Heart left ventricle (tissue), 16 donors: Measurements from ENCODE around the gene COLEC11. TPM values are rescaled to one million over a fixed set of nuclear protein-coding genes. Genes with fewer than 3 reads are reported as not detected.

Experiments used
- ATAC-seq, 4 donors: fragments of 200-7000 bp; cut with Tn5 transposase; one replicate each; pipeline ENCODE4 v1.9.1; 2020 to 2022; ENCODE audit warnings: moderate library complexity in 4 of 4, mild to moderate bottlenecking in 3 of 4, moderate number of reproducible peaks in 1 of 4
- DNase-seq, 5 donors: peaks; one replicate each; pipeline ENCODE4 v3.0.0-alpha.2; 2020
- H3K27ac ChIP-seq, 12 donors: fragments of 200-600 bp; sonication (generic) in 4 of 12; one replicate each; pipeline versions ENCODE4 v1.5.0 to v1.8.0; 2016 to 2022; ENCODE audit warnings: mild to moderate bottlenecking in 2 of 12
- H3K27me3 ChIP-seq, 9 donors: fragments of 200-600 bp; sonication (generic) in 2 of 9; one replicate each; pipeline versions ENCODE4 v1.5.1 to v1.8.0; 2016 to 2022; ENCODE audit warnings: mild to moderate bottlenecking in 3 of 9
- H3K36me3 ChIP-seq, 9 donors: fragments of 200-600 bp; sonication (generic) in 2 of 9; one replicate each; pipeline versions ENCODE4 v1.5.0 to v1.8.0; 2018 to 2022; ENCODE audit warnings: mild to moderate bottlenecking in 2 of 9
- H3K4me1 ChIP-seq, 12 donors: fragments of 200-600 bp; sonication (generic) in 4 of 12; one replicate each; pipeline versions ENCODE4 v1.5.0 to v1.8.0; 2016 to 2022; ENCODE audit warnings: mild to moderate bottlenecking in 3 of 12
- H3K4me3 ChIP-seq, 12 donors: fragments of 200-600 bp; sonication (generic) in 4 of 12; one replicate each; pipeline versions ENCODE4 v1.5.0 to v1.8.0; 2017 to 2022; ENCODE audit warnings: mild to moderate bottlenecking in 9 of 12, moderate library complexity in 4 of 12
- H3K9me3 ChIP-seq, 12 donors: fragments of 200-600 bp; sonication (generic) in 4 of 12; one replicate each; pipeline versions ENCODE4 v1.5.0 to v1.8.0; 2016 to 2022; ENCODE audit warnings: mild to moderate bottlenecking in 1 of 12
- POLR2A ChIP-seq, 2 donors: fragments of 450-650 bp; IDR thresholded peaks; one replicate each; pipeline ENCODE4 v1.6.1; 2017; ENCODE audit warnings: antibody characterized with exemption in 2 of 2, mild to moderate bottlenecking in 2 of 2, moderate library complexity in 2 of 2
- WGBS, 4 donors: extraction: QIAGEN DNeasy Blood & Tissue Kit in 2 of 4; methylation state at CpG; one replicate each; pipeline versions ENCODE4 v1.1.5 to v1.1.7; 2013 to 2018; 5-methylcytosine and 5-hydroxymethylcytosine counted together
- intact Hi-C, 10 donors: fragments of 100-400 bp; cut with DNase I; formaldehyde crosslinking; loops; one replicate each; pipeline versions ENCODE4 v1.11.1 to v1.14.2; 2022
- polyA plus RNA-seq, 2 donors: library from polyadenylated mRNA; stranded (reverse); fragments of 200-250 nt; gene quantifications; one replicate each; pipeline ENCODE4 v1.2.3, GENCODE V29; 2013
- total RNA-seq, 9 donors: library from RNA; depleted of rRNA in 2 of 9; stranded (reverse); fragments of >200 nt in 2 of 9; fragmentation: NEBNext Ultra II Directional in 3 of 9; extraction: Animal tissue kit (Norgen Biotek cat#: 25700) in 3 of 9; gene quantifications; one replicate each; pipeline versions ENCODE4 v1.1.0 to v1.2.4, GENCODE V29; 2016 to 2023
- TF ChIP-seq, protein P1 (sequence below), 12 donors: fragments of 200-600 bp; sonication (generic) in 4 of 12; IDR thresholded peaks; one replicate each; pipeline versions ENCODE4 v1.5.0 to v1.8.0; 2018 to 2022; ENCODE audit warnings: antibody characterized with exemption in 12 of 12, mild to moderate bottlenecking in 5 of 12
- donor health status: ischemic (EF 13 %, LVEDD 7.1; RV severe dilation, severe dysfunction).
- donor health status: healthy with polysubstance abuse.
- donor health status: DM: no; HTN: yes; CAD: no.
- donor health status: DM: no; HTN: no; CAD: no.
- donor health status: ischemic (EF 25% LVEDD 6.9; RV normal size, moderate dysfunction).
- donor health status: ischemic (EF 25% LVEDD 5.7; RV mildly dilated, moderate dysfunction).
- donor health status: healthy.
- donor health status: DM: yes; HTN: yes; CAD: no.
- donor health status: ischemic (EF 35%, LVEDD 5.7; RV mildly dilated, moderate dysfunction).
- donor health status: nonischemic (EF 11% LVEDD 7.7; RV severe dilation, severe dysfunction).
- donor health status: DM: yes; HTN: yes; CAD: no.
- donor health status: PGD.
- donor health status: ischemic (EF 29% LVEDD 5.4; RV normal size, mild dysfunction).
- donor health status: nonischemic (EF 23%, LVEDD 6.1; RV moderate dilation, normal function).

The COLEC11 gene
- total and polyA plus RNA-seq, 11 donors, result 2.3 to 12.5 (median 3.1) TPM

DNA sequence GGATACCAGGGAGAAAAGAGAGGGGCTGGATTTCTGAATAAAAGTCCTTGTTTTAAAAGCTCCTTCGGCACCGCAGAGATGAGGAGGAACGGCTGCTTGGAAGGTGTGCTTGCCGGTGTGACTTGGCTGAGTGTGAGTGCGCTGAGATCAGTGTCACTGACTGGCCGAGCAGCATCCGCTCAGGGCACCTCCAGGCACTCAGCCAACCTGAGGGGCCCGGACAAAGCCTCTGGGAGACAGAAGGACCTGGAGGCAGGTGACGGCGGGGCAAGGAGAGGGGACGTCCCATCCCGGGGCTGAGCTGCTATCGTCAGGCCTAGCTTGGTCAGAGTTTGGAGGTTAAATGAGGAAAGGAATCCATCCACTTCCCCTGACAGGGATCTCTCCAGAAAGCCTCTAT is 46.3 kb downstream of the COLEC11 start:
- no peaks in the 10 kb centered on the region for H3K4me1 ChIP-seq
- no peaks in the 10 kb centered on the region for H3K9me3 ChIP-seq
- TF ChIP-seq POLR2A (IDR thresholded peaks at IDR 0.05), result no peak
- TF ChIP-seq, protein P1, sequence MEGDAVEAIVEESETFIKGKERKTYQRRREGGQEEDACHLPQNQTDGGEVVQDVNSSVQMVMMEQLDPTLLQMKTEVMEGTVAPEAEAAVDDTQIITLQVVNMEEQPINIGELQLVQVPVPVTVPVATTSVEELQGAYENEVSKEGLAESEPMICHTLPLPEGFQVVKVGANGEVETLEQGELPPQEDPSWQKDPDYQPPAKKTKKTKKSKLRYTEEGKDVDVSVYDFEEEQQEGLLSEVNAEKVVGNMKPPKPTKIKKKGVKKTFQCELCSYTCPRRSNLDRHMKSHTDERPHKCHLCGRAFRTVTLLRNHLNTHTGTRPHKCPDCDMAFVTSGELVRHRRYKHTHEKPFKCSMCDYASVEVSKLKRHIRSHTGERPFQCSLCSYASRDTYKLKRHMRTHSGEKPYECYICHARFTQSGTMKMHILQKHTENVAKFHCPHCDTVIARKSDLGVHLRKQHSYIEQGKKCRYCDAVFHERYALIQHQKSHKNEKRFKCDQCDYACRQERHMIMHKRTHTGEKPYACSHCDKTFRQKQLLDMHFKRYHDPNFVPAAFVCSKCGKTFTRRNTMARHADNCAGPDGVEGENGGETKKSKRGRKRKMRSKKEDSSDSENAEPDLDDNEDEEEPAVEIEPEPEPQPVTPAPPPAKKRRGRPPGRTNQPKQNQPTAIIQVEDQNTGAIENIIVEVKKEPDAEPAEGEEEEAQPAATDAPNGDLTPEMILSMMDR (IDR thresholded peaks at IDR 0.05), result no peak
- H3K27ac ChIP-seq, result no peak overlapping the region
- intact Hi-C loops, result loop anchor here in 1 of 10 donors (10.0 kb wide), 1 partner anchor 216 kb away; no protein-coding TSS in a partner anchor
- ATAC-seq, result no peak
- H3K4me3 ChIP-seq, result no peak overlapping the region
- H3K27me3 ChIP-seq, result no peaks in the 10 kb centered on the region
- peak in 2 of 5 donors; percentile 16 to 20 for DNase-seq
- no peaks in the 10 kb centered on the region for H3K36me3 ChIP-seq
- 85 to 92% (median 90%) methylated on average over 13 of the region's 13 CpGs for WGBS, 4 donors

- intact Hi-C loops, result loop anchor here in 1 of 10 donors (10.0 kb wide), 1 partner anchor 217 kb away; no protein-coding TSS in a partner anchor
- no peak overlapping the region for H3K27ac ChIP-seq
- no peaks in the 10 kb centered on the region for H3K9me3 ChIP-seq
- WGBS, 4 donors, result 80 to 82% (median 81%) methylated on average over 26 of the region's 26 CpGs
- peak in 2 of 4 donors; percentile 40 to 43 for ATAC-seq
- no peaks in the 10 kb centered on the region for H3K4me1 ChIP-seq
- TF ChIP-seq, protein P1 (IDR thresholded peaks at IDR 0.05), result no peak
- TF ChIP-seq POLR2A (IDR thresholded peaks at IDR 0.05), result no peak
- H3K27me3 ChIP-seq, result no peaks in the 10 kb centered on the region
- H3K36me3 ChIP-seq, result no peaks in the 10 kb centered on the region
- peak in 2 of 5 donors; percentile 16 to 17 for DNase-seq
- no peak overlapping the region for H3K4me3 ChIP-seq
These were observed 47.0 kb downstream of the COLEC11 start for GRCh38 chr2:3641841-3642421.

- 81 to 87% (median 85%) methylated on average over 18 of the region's 18 CpGs for WGBS, 4 donors
- Histone ChIP-seq H3K4me1 (no peaks in the 10 kb centered on the region), H3K27ac (no peak overlapping the region), H3K36me3 (no peaks in the 10 kb centered on the region), H3K9me3 (no peaks in the 10 kb centered on the region), H3K27me3 (no peaks in the 10 kb centered on the region), H3K4me3 (no peak overlapping the region)
- no peak for TF ChIP-seq POLR2A (IDR thresholded peaks at IDR 0.05)
- TF ChIP-seq, protein P1 (IDR thresholded peaks at IDR 0.05), result no peak
- intact Hi-C loops, result loop anchor here in 1 of 10 donors (10.0 kb wide), 1 partner anchor 218 kb away; no protein-coding TSS in a partner anchor
- DNase-seq (peak in 3 of 5 donors; percentile 13 to 19 (median 15)), ATAC-seq (no peak)
These were observed 47.8 kb downstream of the COLEC11 start for GRCh38 chr2:3642521-3643215.
